ENCODE results near the gene STK16. TPM values are rescaled to one million over a fixed set of nuclear protein-coding genes. Genes with fewer than 3 reads are reported as not detected.
A peak's percentile ranks its signal among the peaks of the same experiment; 100 is the strongest.
"Not testable (repeated sequence)": the region's sequence is repeated elsewhere in the genome, so short reads cannot be mapped to it uniquely, and the experiment has no call there.

Gene STK16
- 10 to 100 TPM; 13.0 to 19.9 (median 16.0) TPM for polyA plus RNA-seq (ENCODE audit: insufficient read length in 10 of 10)
- long read RNA-seq, donor 1, partial matches to known transcripts = 0 of 4 reads
- long read RNA-seq, donor 1, other reads (novel, unspliced or antisense) = 0 of 4 reads
- long read RNA-seq, donor 2, partial matches to known transcripts = 0 of 3 reads
- long read RNA-seq, donor 2, other reads (novel, unspliced or antisense) = 0 of 3 reads
- long read RNA-seq, donor 3 = 0 reads
- long read RNA-seq, donor 4, partial matches to known transcripts = 6 of 7 reads
- long read RNA-seq, donor 4, other reads (novel, unspliced or antisense) = 0 of 7 reads
- long read RNA-seq, donor 5, transcript STK16-204 (8 exons, 2,868 nt) = major isoform, 7 of 8 reads
- long read RNA-seq, donor 5, partial matches to known transcripts = 0 of 8 reads
- long read RNA-seq, donor 5, other reads (novel, unspliced or antisense) = 0 of 8 reads
- long read RNA-seq, donor 6, partial matches to known transcripts = 0 of 6 reads
- long read RNA-seq, donor 6, other reads (novel, unspliced or antisense) = 0 of 6 reads
- long read RNA-seq, donor 7 = 0 reads
- long read RNA-seq, donor 8, partial matches to known transcripts = 0 of 1 reads
- long read RNA-seq, donor 8, other reads (novel, unspliced or antisense) = 0 of 1 reads
- long read RNA-seq, donor 9 = 0 reads

- DNase-seq = peak; percentile 92 to 98 (median 96)
Observed at GRCh38 chr2:219245148-219245898, at the start of gene STK16, which contains the start of gene GLB1L. Gene STK16 (plus strand): TSS chr2:219245479. CDS start chr2:219246000, 521 bp downstream. Gene GLB1L (minus strand): TSS chr2:219245444. CDS start chr2:219243573, 1,871 bp downstream.

- no peak for DNase-seq
Observed at GRCh38 chr2:219197388-219197787, 47.9 kb upstream of the STK16 start.

GRCh38 chr2:219198974-219199373 lies 46.3 kb upstream of the STK16 start:
- DNase-seq = no peak

GRCh38 chr2:219199470-219200211 lies 45.6 kb upstream of the STK16 start:
- no peak for DNase-seq

- DNase-seq = not testable (repeated sequence)
Observed at GRCh38 chr2:219200502-219201326, 44.6 kb upstream of the STK16 start.

GRCh38 chr2:219201331-219201730 lies 43.9 kb upstream of the STK16 start:
- not testable (repeated sequence) for DNase-seq

GRCh38 chr2:219204425-219205164 lies 40.7 kb upstream of the STK16 start:
- no peak for DNase-seq

GRCh38 chr2:219205165-219205538 lies 40.1 kb upstream of the STK16 start:
- DNase-seq = no peak

- no peak for DNase-seq
Observed at GRCh38 chr2:219205981-219206327, 39.3 kb upstream of the STK16 start.

- DNase-seq = peak; percentile 96 to 99 (median 98)
Observed at GRCh38 chr2:219206328-219207133, 38.7 kb upstream of the STK16 start, which contains the start of gene ZFAND2B. Gene ZFAND2B (plus strand): TSS chr2:219206782. CDS start chr2:219206988, 206 bp downstream.

GRCh38 chr2:219207134-219207883 lies 38.0 kb upstream of the STK16 start:
- no peak for DNase-seq

GRCh38 chr2:219207884-219208740 lies 37.2 kb upstream of the STK16 start:
- DNase-seq = no peak

- no peak for DNase-seq
Observed at GRCh38 chr2:219209236-219210195, 35.8 kb upstream of the STK16 start.

- DNase-seq = no peak
Observed at GRCh38 chr2:219210196-219210885, 34.9 kb upstream of the STK16 start.

- no peak for DNase-seq
Observed at GRCh38 chr2:219210886-219211362, 34.4 kb upstream of the STK16 start.
